Mesenchymal stem cell (in vitro differentiated cells and primary cell): ENCODE results near the gene VKORC1L1.

Experiments
- DNase-seq: peaks from one replicate; pipeline ENCODE4 v3.0.0-alpha.2; 2013
- H2AFZ ChIP-seq: one replicate; pipeline ENCODE4 v1.6.1; 2013; ENCODE audit warnings: low read depth, mild to moderate bottlenecking, control low read depth, inconsistent platforms, low read length, moderate library complexity
- H2AK5ac ChIP-seq: 2 replicates; pipeline ENCODE4 v1.6.1; 2013; ENCODE audit warnings: low read length, moderate library complexity, mild to moderate bottlenecking, inconsistent platforms; ENCODE audit not compliant: severe bottlenecking
- H2BK120ac ChIP-seq: one replicate; pipeline ENCODE4 v1.6.1; 2013; ENCODE audit warnings: low read depth, mild to moderate bottlenecking, inconsistent platforms, low read length, moderate library complexity
- H2BK12ac ChIP-seq, 2 experiments: one replicate each; pipeline ENCODE4 v1.6.1; 2013; ENCODE audit warnings: inconsistent platforms in 2 of 2, low read length in 2 of 2, mild to moderate bottlenecking in 2 of 2, moderate library complexity in 2 of 2, control low read depth in 1 of 2
- H2BK15ac ChIP-seq: one replicate; pipeline ENCODE4 v1.6.1; 2013; ENCODE audit warnings: mild to moderate bottlenecking, low read depth, inconsistent platforms; ENCODE audit not compliant: poor library complexity, severe bottlenecking
- H2BK5ac ChIP-seq: 2 replicates; pipeline ENCODE4 v1.6.1; 2013; ENCODE audit warnings: low read depth, mild to moderate bottlenecking, low read length, control low read depth, inconsistent platforms; ENCODE audit not compliant: poor library complexity, severe bottlenecking
- H3K14ac ChIP-seq, 2 experiments: one replicate each; pipeline ENCODE4 v1.6.1; 2013; ENCODE audit warnings: inconsistent platforms in 2 of 2, low read length in 2 of 2, control low read depth in 1 of 2, mild to moderate bottlenecking in 1 of 2, moderate library complexity in 1 of 2
- H3K18ac ChIP-seq, 2 experiments: one replicate each; pipeline ENCODE4 v1.6.1; 2013; ENCODE audit warnings: inconsistent platforms in 2 of 2, low read length in 2 of 2, control low read depth in 1 of 2, low read depth in 1 of 2, mild to moderate bottlenecking in 1 of 2
- H3K23ac ChIP-seq, 2 experiments: one replicate each; pipeline ENCODE4 v1.6.1; 2013; ENCODE audit warnings: inconsistent platforms in 2 of 2, low read length in 2 of 2, mild to moderate bottlenecking in 2 of 2, moderate library complexity in 2 of 2, control low read depth in 1 of 2
- H3K27ac ChIP-seq: 2 replicates; pipeline ENCODE4 v1.5.1; 2013; ENCODE audit warnings: mild to moderate bottlenecking, moderate library complexity, low read length, control low read depth, inconsistent platforms; ENCODE audit not compliant: poor library complexity, severe bottlenecking
- H3K27me3 ChIP-seq, 2 experiments: 2 replicates each; pipeline versions ENCODE4 v1.6.1 to v1.7.0; 2013; ENCODE audit warnings: low read length in 2 of 2, mild to moderate bottlenecking in 2 of 2, moderate library complexity in 2 of 2, control low read depth in 1 of 2, inconsistent platforms in 1 of 2; ENCODE audit not compliant: control insufficient read depth in 1 of 2, insufficient read depth in 1 of 2
- H3K36me3 ChIP-seq, 2 experiments: 2 replicates each; pipeline versions ENCODE4 v1.6.1 to v1.7.0; 2013; ENCODE audit warnings: low read length in 2 of 2, control low read depth in 1 of 2, inconsistent platforms in 1 of 2, low read depth in 1 of 2, mild to moderate bottlenecking in 1 of 2; ENCODE audit not compliant: insufficient read depth in 2 of 2, control insufficient read depth in 1 of 2
- H3K4ac ChIP-seq, 2 experiments: one replicate each; pipeline ENCODE4 v1.6.1; 2013; ENCODE audit warnings: inconsistent platforms in 2 of 2, low read length in 2 of 2, mild to moderate bottlenecking in 2 of 2, moderate library complexity in 2 of 2, control low read depth in 1 of 2, low read depth in 1 of 2
- H3K4me1 ChIP-seq: 2 replicates; pipeline ENCODE4 v1.6.1; 2013; ENCODE audit warnings: low read depth, low read length, control low read depth; ENCODE audit not compliant: control insufficient read depth, insufficient read depth
- H3K4me2 ChIP-seq: 2 replicates; pipeline ENCODE4 v1.6.1; 2013; ENCODE audit warnings: low read length, mild to moderate bottlenecking, inconsistent platforms; ENCODE audit not compliant: poor library complexity, severe bottlenecking
- H3K4me3 ChIP-seq, 2 experiments: 2 replicates each; pipeline versions ENCODE4 v1.5.1 to v1.7.0; 2013; ENCODE audit warnings: low read length in 2 of 2, mild to moderate bottlenecking in 2 of 2, control low read depth in 1 of 2, low read depth in 1 of 2; ENCODE audit not compliant: insufficient read depth in 1 of 2
- H3K79me1 ChIP-seq: replicated peaks from 2 replicates; pipeline ENCODE4 v1.6.1; 2013; ENCODE audit warnings: mild to moderate bottlenecking, control low read depth, low read length, inconsistent platforms; ENCODE audit not compliant: poor library complexity, severe bottlenecking
- H3K9ac ChIP-seq: 2 replicates; pipeline ENCODE4 v1.7.0; 2013; ENCODE audit warnings: mild to moderate bottlenecking, low read length, moderate library complexity
- H3K9me3 ChIP-seq: 2 replicates; pipeline ENCODE4 v1.7.0; 2013; ENCODE audit warnings: mild to moderate bottlenecking, low read length; ENCODE audit not compliant: control insufficient read depth
- H4K8ac ChIP-seq: one replicate; pipeline ENCODE4 v1.6.1; 2013; ENCODE audit warnings: inconsistent platforms, mild to moderate bottlenecking, low read length, moderate library complexity
- H4K91ac ChIP-seq: one replicate; pipeline ENCODE4 v1.6.1; 2013; ENCODE audit warnings: mild to moderate bottlenecking, low read length, inconsistent platforms
- WGBS: methylation state at CpG from one replicate; pipeline ENCODE4 v1.1.7; 2013; ENCODE audit warnings: mixed read lengths; 5-methylcytosine and 5-hydroxymethylcytosine counted together

VKORC1L1 gene

DNA sequence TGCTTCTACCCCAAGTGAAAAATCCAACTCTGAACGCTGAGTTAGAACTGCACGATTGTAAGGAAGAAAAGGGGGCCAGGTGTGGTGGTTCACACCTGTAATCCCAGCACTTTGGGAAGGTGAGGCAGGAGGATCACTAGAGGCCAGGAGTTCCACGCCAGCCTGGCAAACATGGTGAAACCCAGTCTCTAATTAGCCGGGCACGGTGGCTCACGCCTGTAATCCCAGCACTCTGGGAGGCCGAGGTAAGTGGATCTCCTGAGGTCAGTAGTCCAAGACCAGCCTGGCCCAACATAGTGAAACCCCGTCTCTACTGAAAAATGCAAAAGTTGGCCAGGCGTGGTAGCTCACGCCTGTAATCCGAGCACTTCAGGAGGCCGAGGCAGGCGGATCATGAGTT, 100.1 kb downstream of the VKORC1L1 start:
- 97% methylated on average over 13 of the region's 13 CpGs for WGBS
- H3K79me1 ChIP-seq = peaks cover 14% of the 10 kb centered on the region

GRCh38 chr7:65974191-65974801, 101.4 kb downstream of the VKORC1L1 start:
- Histone ChIP-seq H3K27ac (no peak overlapping the region), H2BK120ac (no peak overlapping the region), H3K36me3 (peaks cover 60 to 64% of the 10 kb centered on the region in 2 experiments), H3K9me3 (no peaks in the 10 kb centered on the region), H3K4ac (no peak overlapping the region), H3K79me1 (peaks cover 17% of the 10 kb centered on the region), H2AFZ (no peak overlapping the region), H4K8ac (no peak overlapping the region), H2BK5ac (no peak overlapping the region), H3K4me2 (no peak overlapping the region), H3K4me3 (no peak overlapping the region), H3K18ac (no peak overlapping the region), H4K91ac (no peak overlapping the region), H3K23ac (no peak overlapping the region), H2AK5ac (no peak overlapping the region), H2BK15ac (no peak overlapping the region), H3K27me3 (no peaks in the 10 kb centered on the region), H2BK12ac (no peak overlapping the region), H3K4me1 (no peaks in the 10 kb centered on the region), H3K9ac (no peak overlapping the region), H3K14ac (no peak overlapping the region)
- 99% methylated on average over 29 of the region's 29 CpGs for WGBS
- no peak for DNase-seq

More for the DNA sequence above, 100.1 kb downstream of the VKORC1L1 start:
- Histone ChIP-seq H3K4me2 (no peak overlapping the region), H3K14ac (no peak overlapping the region), H2AK5ac (no peak overlapping the region), H3K4me3 (no peak overlapping the region), H3K23ac (no peak overlapping the region), H3K4ac (no peak overlapping the region), H2BK120ac (no peak overlapping the region), H2BK5ac (no peak overlapping the region), H3K27me3 (no peaks in the 10 kb centered on the region), H2AFZ (no peak overlapping the region), H3K36me3 (peaks cover 67 to 68% of the 10 kb centered on the region in 2 experiments), H3K9me3 (no peaks in the 10 kb centered on the region), H3K4me1 (no peaks in the 10 kb centered on the region), H3K9ac (no peak overlapping the region), H3K27ac (no peak overlapping the region), H2BK15ac (no peak overlapping the region), H4K8ac (no peak overlapping the region), H2BK12ac (no peak overlapping the region), H4K91ac (no peak overlapping the region), H3K18ac (no peak overlapping the region)
- no peak for DNase-seq

GRCh38 chr7:65974876-65975275, 102.0 kb downstream of the VKORC1L1 start:
- Histone ChIP-seq H2BK120ac (no peak overlapping the region), H4K91ac (no peak overlapping the region), H3K9ac (no peak overlapping the region), H3K4me2 (no peak overlapping the region), H3K4ac (no peak overlapping the region), H2BK12ac (no peak overlapping the region), H3K27ac (no peak overlapping the region), H2BK15ac (no peak overlapping the region), H4K8ac (no peak overlapping the region), H3K23ac (no peak overlapping the region), H3K36me3 (peaks cover 56 to 69% of the 10 kb centered on the region in 2 experiments), H3K27me3 (no peaks in the 10 kb centered on the region), H2AK5ac (no peak overlapping the region), H3K14ac (no peak overlapping the region), H3K18ac (no peak overlapping the region), H3K4me1 (no peaks in the 10 kb centered on the region), H3K79me1 (peaks cover 22% of the 10 kb centered on the region), H2BK5ac (no peak overlapping the region), H3K9me3 (no peaks in the 10 kb centered on the region), H3K4me3 (no peak overlapping the region), H2AFZ (no peak overlapping the region)
- WGBS = 82% methylated on average over 9 of the region's 9 CpGs
- DNase-seq = no peak

DNA sequence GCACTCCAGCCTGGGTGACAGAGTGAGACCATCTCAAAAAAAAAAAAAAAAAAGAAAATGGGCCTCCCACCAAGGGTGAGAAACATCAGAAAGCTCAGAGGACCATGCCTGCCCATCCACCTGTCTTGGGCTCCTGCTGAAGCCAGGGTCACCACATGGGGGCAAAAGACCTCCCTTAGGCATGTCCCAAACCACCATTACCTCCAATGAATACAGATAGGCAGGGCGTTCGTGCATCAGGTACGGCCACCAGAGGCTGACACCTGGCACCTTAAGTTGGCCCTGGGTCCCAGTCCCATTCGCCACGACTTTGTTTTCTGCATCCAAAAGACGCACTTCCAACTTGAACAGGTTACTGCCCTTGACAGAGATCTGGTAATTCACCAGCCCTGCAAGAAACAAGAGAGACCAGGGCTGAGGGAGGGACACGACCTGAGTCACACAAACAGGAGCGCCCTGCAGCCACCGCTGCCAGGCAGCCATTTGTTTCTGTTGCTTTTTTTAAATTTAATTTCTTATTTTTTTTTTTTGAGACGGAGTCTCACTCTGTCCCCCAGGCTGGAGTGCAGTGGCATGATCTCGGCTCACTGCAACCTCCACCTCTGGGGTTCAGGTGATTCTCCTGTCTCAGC, 103.1 kb downstream of the VKORC1L1 start:
- 97% methylated on average over 11 of the region's 11 CpGs for WGBS
- no peak overlapping the region for H2AFZ ChIP-seq
- peaks cover 48 to 65% of the 10 kb centered on the region in 2 experiments for H3K36me3 ChIP-seq
- H2BK5ac ChIP-seq = no peak overlapping the region
- H3K4me1 ChIP-seq = peaks cover 9% of the 10 kb centered on the region
- no peak overlapping the region for H4K8ac ChIP-seq
- H3K79me1 ChIP-seq = peaks cover 28% of the 10 kb centered on the region
- H3K23ac ChIP-seq = no peak overlapping the region
- H2BK120ac ChIP-seq = no peak overlapping the region
- no peak for DNase-seq
- H3K4me2 ChIP-seq = no peak overlapping the region
- H3K9me3 ChIP-seq = no peaks in the 10 kb centered on the region
- no peak overlapping the region for H2AK5ac ChIP-seq
- no peak overlapping the region for H2BK12ac ChIP-seq
- no peak overlapping the region for H3K4ac ChIP-seq
- no peak overlapping the region for H3K18ac ChIP-seq
- no peak overlapping the region for H3K27ac ChIP-seq
- H2BK15ac ChIP-seq = no peak overlapping the region
- no peak overlapping the region for H4K91ac ChIP-seq
- no peak overlapping the region for H3K9ac ChIP-seq
- no peaks in the 10 kb centered on the region for H3K27me3 ChIP-seq
- no peak overlapping the region for H3K14ac ChIP-seq
- no peak overlapping the region for H3K4me3 ChIP-seq
